Prostate gland (tissue), 2 donors: Measurements from ENCODE around the gene KCNQ1. TPM values are rescaled to one million over a fixed set of nuclear protein-coding genes. Genes with fewer than 3 reads are reported as not detected.

Experiments used
- DNase-seq: peaks from one replicate; pipeline ENCODE4 v3.0.0-alpha.2; 2019; ENCODE audit warnings: low spot score
- H3K27ac ChIP-seq, 2 donors: fragments of 200-600 bp; sonication (generic); 2 replicates each; pipeline ENCODE4 v1.5.1; 2017 to 2019
- H3K27me3 ChIP-seq: fragments of 200-600 bp; sonication (generic); replicated peaks from 2 replicates; pipeline ENCODE4 v1.5.1; 2019; ENCODE audit not compliant: insufficient read depth
- H3K36me3 ChIP-seq, 2 donors: fragments of 200-600 bp; sonication (generic); 1 replicate in 1 of 2; 2 replicates in 1 of 2; pipeline versions ENCODE4 v1.5.1 to v1.8.1; 2017 to 2019
- H3K4me1 ChIP-seq: fragments of 200-600 bp; sonication (generic); replicated peaks from 2 replicates; pipeline ENCODE4 v1.5.1; 2019
- H3K4me3 ChIP-seq, 2 donors: fragments of 200-600 bp; sonication (generic); 2 replicates each; pipeline ENCODE4 v1.5.1; 2017 to 2019
- H3K9me3 ChIP-seq: fragments of 200-600 bp; sonication (generic); 2 replicates; pipeline ENCODE4 v1.5.1; 2017
- POLR2A ChIP-seq: fragments of 450-650 bp; IDR thresholded peaks from one replicate; pipeline ENCODE4 v1.6.1; 2016; ENCODE audit warnings: antibody characterized with exemption, mild to moderate bottlenecking
- POLR2AphosphoS5 ChIP-seq: sonication (generic); formaldehyde crosslinking; IDR thresholded peaks from one replicate; pipeline ENCODE4 v1.6.1; 2017; ENCODE audit warnings: antibody characterized with exemption
- WGBS: methylation state at CpG from one replicate; pipeline ENCODE4 v1.1.5; 2018; 5-methylcytosine and 5-hydroxymethylcytosine counted together
- intact Hi-C: fragments of 100-400 bp; cut with DNase I; formaldehyde crosslinking; loops from one replicate; pipeline ENCODE4 v1.14.2; 2022
- total RNA-seq, 2 donors: library from RNA; depleted of rRNA; stranded (reverse); fragments of >200 nt; gene quantifications; one replicate each; pipeline ENCODE4 v1.1.0, GENCODE V29; 2016
- TF ChIP-seq, protein P1 (sequence below), 4 experiments: fragments of 200-600 bp in 2 of 4; fragments of 450-650 bp in 2 of 4; sonication (generic) in 2 of 4; IDR thresholded peaks; 1 replicate in 3 of 4; 2 replicates in 1 of 4; pipeline ENCODE4 v1.5.1; 2016 to 2019; ENCODE audit warnings: antibody characterized with exemption in 4 of 4, mild to moderate bottlenecking in 2 of 4, moderate library complexity in 2 of 4

The KCNQ1 gene
- total RNA-seq, 2 donors from 2014 or later = 10.0 to 33.8 TPM

GRCh38 chr11:2837651-2838050 is 392.8 kb downstream of the KCNQ1 start:
- no peaks in the 10 kb centered on the region for H3K36me3 ChIP-seq
- no peak for DNase-seq
- intact Hi-C loops = no loop called here
- no peak overlapping the region for H3K4me3 ChIP-seq
- no peaks in the 10 kb centered on the region for H3K9me3 ChIP-seq
- H3K27ac ChIP-seq = no peak overlapping the region
- 83% methylated on average over 9 of the region's 12 CpGs for WGBS
- H3K27me3 ChIP-seq = no peaks in the 10 kb centered on the region
- no peaks in the 10 kb centered on the region for H3K4me1 ChIP-seq
- TF ChIP-seq, protein P1, sequence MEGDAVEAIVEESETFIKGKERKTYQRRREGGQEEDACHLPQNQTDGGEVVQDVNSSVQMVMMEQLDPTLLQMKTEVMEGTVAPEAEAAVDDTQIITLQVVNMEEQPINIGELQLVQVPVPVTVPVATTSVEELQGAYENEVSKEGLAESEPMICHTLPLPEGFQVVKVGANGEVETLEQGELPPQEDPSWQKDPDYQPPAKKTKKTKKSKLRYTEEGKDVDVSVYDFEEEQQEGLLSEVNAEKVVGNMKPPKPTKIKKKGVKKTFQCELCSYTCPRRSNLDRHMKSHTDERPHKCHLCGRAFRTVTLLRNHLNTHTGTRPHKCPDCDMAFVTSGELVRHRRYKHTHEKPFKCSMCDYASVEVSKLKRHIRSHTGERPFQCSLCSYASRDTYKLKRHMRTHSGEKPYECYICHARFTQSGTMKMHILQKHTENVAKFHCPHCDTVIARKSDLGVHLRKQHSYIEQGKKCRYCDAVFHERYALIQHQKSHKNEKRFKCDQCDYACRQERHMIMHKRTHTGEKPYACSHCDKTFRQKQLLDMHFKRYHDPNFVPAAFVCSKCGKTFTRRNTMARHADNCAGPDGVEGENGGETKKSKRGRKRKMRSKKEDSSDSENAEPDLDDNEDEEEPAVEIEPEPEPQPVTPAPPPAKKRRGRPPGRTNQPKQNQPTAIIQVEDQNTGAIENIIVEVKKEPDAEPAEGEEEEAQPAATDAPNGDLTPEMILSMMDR (IDR thresholded peaks at IDR 0.05) = no peak
- no peak for TF ChIP-seq POLR2A
- no peak for TF ChIP-seq POLR2AphosphoS5

DNA sequence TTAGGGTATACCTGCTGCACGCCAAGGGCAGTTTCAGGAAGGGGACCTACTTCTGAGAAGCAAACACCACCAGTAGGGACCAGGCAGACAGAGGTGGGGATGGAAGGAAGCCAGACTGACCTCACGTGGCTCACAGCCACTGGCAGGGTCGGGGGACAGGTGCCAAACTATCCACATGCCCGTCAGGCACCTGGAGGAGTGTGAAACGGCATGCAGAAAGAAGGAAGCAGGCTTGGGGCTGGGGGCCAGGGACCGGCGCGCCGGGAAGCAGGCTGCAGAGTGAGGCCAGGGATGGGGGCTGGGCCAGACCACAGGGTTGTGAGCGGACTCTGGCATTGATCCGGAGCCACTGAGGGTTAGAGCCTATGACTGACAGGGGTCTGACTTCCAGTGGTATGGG is 393.3 kb downstream of the KCNQ1 start:
- Histone ChIP-seq H3K4me3 (no peak overlapping the region), H3K4me1 (no peaks in the 10 kb centered on the region), H3K36me3 (no peaks in the 10 kb centered on the region), H3K27ac (no peak overlapping the region), H3K9me3 (no peaks in the 10 kb centered on the region), H3K27me3 (no peaks in the 10 kb centered on the region)
- DNase-seq = no peak
- no peak for TF ChIP-seq POLR2AphosphoS5
- TF ChIP-seq, protein P1 (IDR thresholded peaks at IDR 0.05) = no peak
- TF ChIP-seq POLR2A = no peak
- intact Hi-C loops = no loop called here
- 65% methylated on average over 11 of the region's 11 CpGs for WGBS

GRCh38 chr11:2838676-2839294 is 394.0 kb downstream of the KCNQ1 start:
- no peaks in the 10 kb centered on the region for H3K36me3 ChIP-seq
- WGBS = 92% methylated on average over 23 of the region's 25 CpGs

DNA sequence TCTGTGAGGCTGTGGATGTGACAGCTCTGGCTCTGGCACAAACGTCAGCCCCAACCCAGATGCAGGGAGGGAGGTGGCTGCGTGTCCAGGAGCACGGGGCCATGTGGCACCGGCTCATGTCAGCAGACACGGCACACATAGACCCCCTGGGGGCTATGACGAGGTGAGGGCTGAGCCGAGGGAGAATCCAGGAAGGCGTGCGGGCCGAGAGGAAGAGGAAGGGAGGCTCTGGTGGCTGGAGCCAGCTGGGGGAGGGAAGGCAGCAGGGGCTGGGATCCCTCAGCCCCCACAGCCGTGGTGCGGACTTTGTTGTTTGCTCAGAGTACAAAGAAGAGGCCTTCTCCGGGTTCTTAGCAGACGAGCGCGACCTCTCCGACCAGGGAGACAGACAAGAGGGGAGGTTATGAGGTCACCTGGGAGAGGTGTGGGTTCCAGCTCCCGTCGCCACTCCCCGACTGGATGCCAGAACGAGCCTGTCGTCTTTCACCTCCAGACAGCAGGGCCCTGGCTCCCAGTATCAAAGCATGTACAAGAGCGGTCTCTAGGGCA is 394.7 kb downstream of the KCNQ1 start:
- no peak for DNase-seq
- 81% methylated on average over 23 of the region's 23 CpGs for WGBS
- intact Hi-C loops = no loop called here

More at GRCh38 chr11:2838676-2839294, 394.0 kb downstream of the KCNQ1 start:
- Histone ChIP-seq H3K27me3 (no peaks in the 10 kb centered on the region), H3K4me1 (no peaks in the 10 kb centered on the region), H3K4me3 (no peak overlapping the region), H3K27ac (no peak overlapping the region), H3K9me3 (no peaks in the 10 kb centered on the region)
- TF ChIP-seq POLR2AphosphoS5 = no peak
- no peak for TF ChIP-seq POLR2A
- TF ChIP-seq, protein P1 (IDR thresholded peaks at IDR 0.05) = no peak
- intact Hi-C loops = no loop called here
- DNase-seq = no peak

More for the DNA sequence above, 394.7 kb downstream of the KCNQ1 start:
- Histone ChIP-seq H3K9me3 (no peaks in the 10 kb centered on the region), H3K4me3 (no peak overlapping the region), H3K27ac (no peak overlapping the region), H3K4me1 (no peaks in the 10 kb centered on the region), H3K36me3 (no peaks in the 10 kb centered on the region), H3K27me3 (no peaks in the 10 kb centered on the region)
- TF ChIP-seq, protein P1 (IDR thresholded peaks at IDR 0.05) = no peak
- TF ChIP-seq POLR2AphosphoS5 = no peak
- no peak for TF ChIP-seq POLR2A
